ENCODE measurements around the gene MYZAP. TPM values are rescaled to one million over a fixed set of nuclear protein-coding genes. Genes with fewer than 3 reads are reported as not detected.

MYZAP gene
- total and polyA plus RNA-seq, 10 of the 15 experiments (the other 5 are each of a cell fraction or from before 2014, with no cell fraction given) = not detected

GRCh38 chr15:57594479-57594878 is 2.8 kb downstream of the MYZAP start (continued):
- TF ChIP-seq CUX1 (IDR thresholded peaks at IDR 0.05; ENCODE audit: insufficient replicate concordance, low read depth, low read length) = no peak
- TF ChIP-seq, protein P1, sequence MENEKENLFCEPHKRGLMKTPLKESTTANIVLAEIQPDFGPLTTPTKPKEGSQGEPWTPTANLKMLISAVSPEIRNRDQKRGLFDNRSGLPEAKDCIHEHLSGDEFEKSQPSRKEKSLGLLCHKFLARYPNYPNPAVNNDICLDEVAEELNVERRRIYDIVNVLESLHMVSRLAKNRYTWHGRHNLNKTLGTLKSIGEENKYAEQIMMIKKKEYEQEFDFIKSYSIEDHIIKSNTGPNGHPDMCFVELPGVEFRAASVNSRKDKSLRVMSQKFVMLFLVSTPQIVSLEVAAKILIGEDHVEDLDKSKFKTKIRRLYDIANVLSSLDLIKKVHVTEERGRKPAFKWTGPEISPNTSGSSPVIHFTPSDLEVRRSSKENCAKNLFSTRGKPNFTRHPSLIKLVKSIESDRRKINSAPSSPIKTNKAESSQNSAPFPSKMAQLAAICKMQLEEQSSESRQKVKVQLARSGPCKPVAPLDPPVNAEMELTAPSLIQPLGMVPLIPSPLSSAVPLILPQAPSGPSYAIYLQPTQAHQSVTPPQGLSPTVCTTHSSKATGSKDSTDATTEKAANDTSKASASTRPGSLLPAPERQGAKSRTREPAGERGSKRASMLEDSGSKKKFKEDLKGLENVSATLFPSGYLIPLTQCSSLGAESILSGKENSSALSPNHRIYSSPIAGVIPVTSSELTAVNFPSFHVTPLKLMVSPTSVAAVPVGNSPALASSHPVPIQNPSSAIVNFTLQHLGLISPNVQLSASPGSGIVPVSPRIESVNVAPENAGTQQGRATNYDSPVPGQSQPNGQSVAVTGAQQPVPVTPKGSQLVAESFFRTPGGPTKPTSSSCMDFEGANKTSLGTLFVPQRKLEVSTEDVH (IDR thresholded peaks at IDR 0.05; ENCODE audit: low read depth, partially characterized antibody) = no peak
- no peak for TF ChIP-seq EZH2 (IDR thresholded peaks at IDR 0.05; ENCODE audit: borderline replicate concordance, control insufficient read depth, low read depth, low read length)
- no peak for TF ChIP-seq ZNF207 (IDR thresholded peaks at IDR 0.05; ENCODE audit: borderline replicate concordance)
- no peak for TF ChIP-seq IRF4 (IDR thresholded peaks at IDR 0.05; ENCODE audit: low read depth, low read length)

Data from GM12878 (cell line).